A673 (cell line): ENCODE results near the gene DTL. TPM values are rescaled to one million over a fixed set of nuclear protein-coding genes. Genes with fewer than 3 reads are reported as not detected.

Experiments
- BruUV-seq: library from RNA; stranded (reverse); fragments of 400-500 nt; replicated peaks from 2 replicates; lab custom pipeline; 2021; lab: Mats Ljungman, UMichigan
- CTCF ChIA-PET: fragments of 300-600 bp; sonication (Branson Sonifier 250); formaldehyde crosslinking; loops from one replicate; lab custom pipeline; 2022; ENCODE audit warnings: antibody characterized with exemption; lab: Charles Lee
- POLR2A ChIA-PET: fragments of 300-600 bp; sonication (Branson Sonifier 250); formaldehyde crosslinking; loops from one replicate; lab custom pipeline; 2022; ENCODE audit warnings: antibody characterized with exemption; ENCODE audit not compliant: low non-redundant PET; lab: Charles Lee
- DNase-seq: peaks from one replicate; pipeline ENCODE4 v3.0.0-alpha.2; 2015; ENCODE audit warnings: low spot score
- H3K27ac ChIP-seq: fragments of 200-600 bp; sonication (generic); 2 replicates; pipeline ENCODE4 v1.5.1; 2016; ENCODE audit warnings: mixed run types, low read depth, mild to moderate bottlenecking, mixed read lengths, antibody characterized with exemption, low read length; ENCODE audit not compliant: poor library complexity, severe bottlenecking
- H3K27me3 ChIP-seq: fragments of 200-600 bp; sonication (generic); replicated peaks from 2 replicates; pipeline ENCODE4 v1.6.1; 2017; ENCODE audit warnings: mixed run types, low read depth, mild to moderate bottlenecking, mixed read lengths, antibody characterized with exemption, low read length; ENCODE audit not compliant: insufficient read depth, poor library complexity
- H3K36me3 ChIP-seq: fragments of 200-600 bp; sonication (generic); 2 replicates; pipeline ENCODE4 v1.6.1; 2016; ENCODE audit warnings: mixed run types, mild to moderate bottlenecking, mixed read lengths, antibody characterized with exemption, low read length; ENCODE audit not compliant: insufficient read depth, poor library complexity, severe bottlenecking
- H3K4me1 ChIP-seq: fragments of 200-600 bp; sonication (generic); 2 replicates; pipeline ENCODE4 v1.6.1; 2017; ENCODE audit warnings: mixed run types, mild to moderate bottlenecking, mixed read lengths, antibody characterized with exemption, low read length; ENCODE audit not compliant: insufficient read depth, poor library complexity, severe bottlenecking
- H3K4me3 ChIP-seq: fragments of 200-600 bp; sonication (generic); 2 replicates; pipeline ENCODE4 v1.5.1; 2016; ENCODE audit warnings: low read depth, mixed run types, mild to moderate bottlenecking, mixed read lengths, low read length; ENCODE audit not compliant: poor library complexity, severe bottlenecking
- H3K9me3 ChIP-seq: fragments of 200-600 bp; sonication (generic); 2 replicates; pipeline ENCODE4 v1.6.1; 2016; ENCODE audit warnings: mixed run types, low read depth, mild to moderate bottlenecking, mixed read lengths, antibody characterized with exemption, low read length; ENCODE audit not compliant: poor library complexity, severe bottlenecking
- EZH2 ChIP-seq: fragments of 200-600 bp; sonication (generic); IDR thresholded peaks from 2 replicates; pipeline ENCODE4 v1.6.1; 2017; ENCODE audit warnings: borderline replicate concordance, low read depth, mild to moderate bottlenecking, mixed read lengths, antibody characterized with exemption, low read length; ENCODE audit not compliant: poor library complexity, severe bottlenecking
- intact Hi-C: fragments of 100-400 bp; cut with micrococcal nuclease; formaldehyde crosslinking; loops from one replicate; pipeline ENCODE4 v1.10.0; 2022; ENCODE audit not compliant: unreplicated experiment
- total RNA-seq: library from RNA; stranded (reverse); gene quantifications from 2 replicates; pipeline ENCODE4 v1.2.3, GENCODE V29; 2021
- TF ChIP-seq, protein P1 (sequence below): fragments of 300-800, 200-600 bp; sonication (generic); conservative IDR thresholded peaks from 2 replicates; pipeline ENCODE4 v1.5.1; 2017; ENCODE audit warnings: low read depth, mild to moderate bottlenecking, antibody characterized with exemption, low read length, moderate library complexity, mixed read lengths

Gene DTL
- total RNA-seq, 1 experiment from 2014 or later: 84.3 TPM

DNA sequence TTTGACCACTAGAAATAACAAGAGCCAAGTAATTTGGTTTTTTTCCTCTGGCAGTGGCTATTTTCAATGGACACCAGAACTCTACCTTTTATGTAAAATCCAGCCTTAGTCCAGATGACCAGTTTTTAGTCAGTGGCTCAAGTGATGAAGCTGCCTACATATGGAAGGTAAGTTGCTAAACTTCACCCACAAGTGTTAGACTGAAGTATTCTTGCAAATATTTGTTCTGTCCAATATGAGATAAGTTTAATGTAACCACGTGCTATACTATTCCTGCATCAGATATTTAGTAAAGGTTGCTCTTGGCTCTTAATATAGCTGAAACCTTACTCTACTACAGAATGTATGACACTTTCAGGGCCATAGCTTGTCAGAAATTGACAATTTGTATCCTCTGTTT, 36.5 kb downstream of the DTL start:
- TF ChIP-seq, protein P1, sequence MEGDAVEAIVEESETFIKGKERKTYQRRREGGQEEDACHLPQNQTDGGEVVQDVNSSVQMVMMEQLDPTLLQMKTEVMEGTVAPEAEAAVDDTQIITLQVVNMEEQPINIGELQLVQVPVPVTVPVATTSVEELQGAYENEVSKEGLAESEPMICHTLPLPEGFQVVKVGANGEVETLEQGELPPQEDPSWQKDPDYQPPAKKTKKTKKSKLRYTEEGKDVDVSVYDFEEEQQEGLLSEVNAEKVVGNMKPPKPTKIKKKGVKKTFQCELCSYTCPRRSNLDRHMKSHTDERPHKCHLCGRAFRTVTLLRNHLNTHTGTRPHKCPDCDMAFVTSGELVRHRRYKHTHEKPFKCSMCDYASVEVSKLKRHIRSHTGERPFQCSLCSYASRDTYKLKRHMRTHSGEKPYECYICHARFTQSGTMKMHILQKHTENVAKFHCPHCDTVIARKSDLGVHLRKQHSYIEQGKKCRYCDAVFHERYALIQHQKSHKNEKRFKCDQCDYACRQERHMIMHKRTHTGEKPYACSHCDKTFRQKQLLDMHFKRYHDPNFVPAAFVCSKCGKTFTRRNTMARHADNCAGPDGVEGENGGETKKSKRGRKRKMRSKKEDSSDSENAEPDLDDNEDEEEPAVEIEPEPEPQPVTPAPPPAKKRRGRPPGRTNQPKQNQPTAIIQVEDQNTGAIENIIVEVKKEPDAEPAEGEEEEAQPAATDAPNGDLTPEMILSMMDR: no peak
- no peak for TF ChIP-seq EZH2
- Histone ChIP-seq H3K9me3 (no peaks in the 10 kb centered on the region), H3K36me3 (peaks cover 89% of the 10 kb centered on the region), H3K27me3 (no peaks in the 10 kb centered on the region), H3K27ac (no peak overlapping the region), H3K4me3 (no peak overlapping the region), H3K4me1 (no peaks in the 10 kb centered on the region)
- CTCF ChIA-PET: no interaction called here
- POLR2A ChIA-PET: no interaction called here
- no TSS peak for BruUV-seq
- intact Hi-C loops: no loop called here
- no peak for DNase-seq

- Histone ChIP-seq H3K4me1 (no peaks in the 10 kb centered on the region), H3K27me3 (no peaks in the 10 kb centered on the region), H3K9me3 (no peaks in the 10 kb centered on the region), H3K4me3 (no peak overlapping the region), H3K27ac (no peak overlapping the region), H3K36me3 (peaks cover 89% of the 10 kb centered on the region)
- BruUV-seq: no TSS peak
- DNase-seq: no peak
- ChIA-PET POLR2A (no interaction called here), CTCF (interaction anchor here (0.5 kb wide), 1 partner anchor 10 kb away, joined by 3 read pairs; no protein-coding TSS in a partner anchor)
- TF ChIP-seq EZH2: no peak
- TF ChIP-seq, protein P1: no peak
- intact Hi-C loops: no loop called here
Measured at GRCh38 chr1:212073490-212073889, 37.9 kb downstream of the DTL start.

- no peak for DNase-seq
Measured at GRCh38 chr1:212074313-212074712, 38.8 kb downstream of the DTL start.

More at GRCh38 chr1:212074313-212074712, 38.8 kb downstream of the DTL start:
- Histone ChIP-seq H3K27me3 (no peaks in the 10 kb centered on the region), H3K4me1 (no peaks in the 10 kb centered on the region), H3K9me3 (no peaks in the 10 kb centered on the region), H3K27ac (no peak overlapping the region), H3K4me3 (no peak overlapping the region), H3K36me3 (peaks cover 90% of the 10 kb centered on the region)
- ChIA-PET POLR2A (no interaction called here), CTCF (no interaction called here)
- no TSS peak for BruUV-seq
- intact Hi-C loops: no loop called here
- no peak for TF ChIP-seq EZH2
- TF ChIP-seq, protein P1: no peak
